Measurements from ENCODE around the gene RTL9.

Gene RTL9

GRCh38 chrX:110407910-110408545, 49.4 kb downstream of the RTL9 start:
- peak; percentile 82 for DNase-seq
